Stimulated activated naive CD8-positive, alpha-beta T cell treated with anti-CD3 and anti-CD28 coated beads, Interleukin-15, Interleukin-2, amounts not matched to agents 100 ng/mL and 50 ng/mL, for 24 hours (primary cell): ENCODE results near the gene HPCAL4.

Experiments used
- H3K27ac Mint-ChIP-seq: one replicate; pipeline ENCODE4 v1.8.0; 2021; ENCODE audit warnings: mild to moderate bottlenecking, mixed read lengths
- H3K27me3 Mint-ChIP-seq: one replicate; pipeline ENCODE4 v1.8.0; 2021; ENCODE audit warnings: mixed read lengths
- H3K36me3 Mint-ChIP-seq: one replicate; pipeline ENCODE4 v1.8.0; 2021; ENCODE audit warnings: low read depth, mixed read lengths
- H3K4me1 Mint-ChIP-seq: one replicate; pipeline ENCODE4 v1.8.0; 2021; ENCODE audit warnings: low read depth, mixed read lengths
- H3K4me3 Mint-ChIP-seq: one replicate; pipeline ENCODE4 v1.8.0; 2021; ENCODE audit warnings: mild to moderate bottlenecking, mixed read lengths
- H3K9me3 Mint-ChIP-seq: one replicate; pipeline ENCODE4 v1.8.0; 2021; ENCODE audit warnings: mixed read lengths

HPCAL4 gene

GRCh38 chr1:39717809-39718208 lies 26.6 kb upstream of the HPCAL4 start:
- Mint-ChIP-seq H3K27ac (no peak overlapping the region), H3K9me3 (no peaks in the 10 kb centered on the region), H3K27me3 (peaks cover 50% of the 10 kb centered on the region), H3K36me3 (no peaks in the 10 kb centered on the region), H3K4me1 (no peaks in the 10 kb centered on the region), H3K4me3 (no peak overlapping the region)

- Mint-ChIP-seq H3K4me1 (no peaks in the 10 kb centered on the region), H3K4me3 (no peak overlapping the region), H3K9me3 (no peaks in the 10 kb centered on the region), H3K27me3 (peaks cover 41% of the 10 kb centered on the region), H3K36me3 (no peaks in the 10 kb centered on the region), H3K27ac (no peak overlapping the region)
These were observed 22.3 kb upstream of the HPCAL4 start for GRCh38 chr1:39713557-39713956.

- Mint-ChIP-seq H3K27me3 (peaks cover 28% of the 10 kb centered on the region), H3K27ac (no peak overlapping the region), H3K9me3 (no peaks in the 10 kb centered on the region)
These were observed 20.7 kb upstream of the HPCAL4 start for GRCh38 chr1:39711966-39712340.

GRCh38 chr1:39711104-39711965 lies 20.1 kb upstream of the HPCAL4 start:
- peaks cover 23% of the 10 kb centered on the region for H3K27me3 Mint-ChIP-seq

More at GRCh38 chr1:39711966-39712340, 20.7 kb upstream of the HPCAL4 start:
- no peaks in the 10 kb centered on the region for H3K36me3 Mint-ChIP-seq
- H3K4me1 Mint-ChIP-seq = no peaks in the 10 kb centered on the region
- H3K4me3 Mint-ChIP-seq = no peak overlapping the region

GRCh38 chr1:39707506-39707905 lies 16.3 kb upstream of the HPCAL4 start:
- Mint-ChIP-seq H3K4me3 (no peak overlapping the region), H3K27me3 (peaks cover 8% of the 10 kb centered on the region), H3K36me3 (no peaks in the 10 kb centered on the region), H3K4me1 (no peaks in the 10 kb centered on the region), H3K9me3 (no peaks in the 10 kb centered on the region), H3K27ac (no peak overlapping the region)

More at GRCh38 chr1:39711104-39711965, 20.1 kb upstream of the HPCAL4 start:
- Mint-ChIP-seq H3K27ac (no peak overlapping the region), H3K36me3 (no peaks in the 10 kb centered on the region), H3K4me1 (no peaks in the 10 kb centered on the region), H3K4me3 (no peak overlapping the region), H3K9me3 (no peaks in the 10 kb centered on the region)

- Mint-ChIP-seq H3K4me1 (no peaks in the 10 kb centered on the region), H3K9me3 (no peaks in the 10 kb centered on the region), H3K27ac (no peak overlapping the region), H3K27me3 (peaks cover 8% of the 10 kb centered on the region), H3K36me3 (no peaks in the 10 kb centered on the region), H3K4me3 (no peak overlapping the region)
These were observed 13.5 kb upstream of the HPCAL4 start for GRCh38 chr1:39704757-39705156.

GRCh38 chr1:39701049-39701439 lies 9.8 kb upstream of the HPCAL4 start:
- Mint-ChIP-seq H3K4me3 (no peak overlapping the region), H3K36me3 (no peaks in the 10 kb centered on the region), H3K4me1 (no peaks in the 10 kb centered on the region), H3K9me3 (no peaks in the 10 kb centered on the region), H3K27me3 (peaks cover 25% of the 10 kb centered on the region), H3K27ac (no peak overlapping the region)

GRCh38 chr1:39700348-39700747 lies 9.1 kb upstream of the HPCAL4 start:
- H3K27me3 Mint-ChIP-seq = peaks cover 27% of the 10 kb centered on the region
- H3K4me3 Mint-ChIP-seq = no peak overlapping the region
- peaks cover 2% of the 10 kb centered on the region for H3K4me1 Mint-ChIP-seq
- no peaks in the 10 kb centered on the region for H3K9me3 Mint-ChIP-seq
- H3K36me3 Mint-ChIP-seq = no peaks in the 10 kb centered on the region
- no peak overlapping the region for H3K27ac Mint-ChIP-seq

- Mint-ChIP-seq H3K36me3 (no peaks in the 10 kb centered on the region), H3K4me1 (peaks cover 11% of the 10 kb centered on the region), H3K4me3 (no peak overlapping the region), H3K27ac (no peak overlapping the region), H3K27me3 (peaks cover 34% of the 10 kb centered on the region), H3K9me3 (no peaks in the 10 kb centered on the region)
These were observed 8.2 kb upstream of the HPCAL4 start for GRCh38 chr1:39699419-39699818.

- Mint-ChIP-seq H3K27ac (no peak overlapping the region), H3K4me3 (no peak overlapping the region), H3K9me3 (no peaks in the 10 kb centered on the region), H3K4me1 (peaks cover 16% of the 10 kb centered on the region), H3K27me3 (peaks cover 34% of the 10 kb centered on the region), H3K36me3 (no peaks in the 10 kb centered on the region)
These were observed 7.3 kb upstream of the HPCAL4 start for GRCh38 chr1:39698568-39698967.

- no peaks in the 10 kb centered on the region for H3K36me3 Mint-ChIP-seq
- H3K27ac Mint-ChIP-seq = no peak overlapping the region
- peaks cover 43% of the 10 kb centered on the region for H3K27me3 Mint-ChIP-seq
- H3K4me3 Mint-ChIP-seq = no peak overlapping the region
- H3K4me1 Mint-ChIP-seq = peaks cover 24% of the 10 kb centered on the region
- no peaks in the 10 kb centered on the region for H3K9me3 Mint-ChIP-seq
These were observed 5.2 kb upstream of the HPCAL4 start for GRCh38 chr1:39696448-39696847.

- peaks cover 35% of the 10 kb centered on the region for H3K4me1 Mint-ChIP-seq
- H3K36me3 Mint-ChIP-seq = no peaks in the 10 kb centered on the region
- no peaks in the 10 kb centered on the region for H3K9me3 Mint-ChIP-seq
- no peak overlapping the region for H3K27ac Mint-ChIP-seq
- peaks cover 46% of the 10 kb centered on the region for H3K27me3 Mint-ChIP-seq
- H3K4me3 Mint-ChIP-seq = no peak overlapping the region
These were observed 3.8 kb upstream of the HPCAL4 start for GRCh38 chr1:39695016-39695415.

- H3K27me3 Mint-ChIP-seq = peaks cover 45% of the 10 kb centered on the region
- peaks cover 35% of the 10 kb centered on the region for H3K4me1 Mint-ChIP-seq
- no peaks in the 10 kb centered on the region for H3K36me3 Mint-ChIP-seq
- no peaks in the 10 kb centered on the region for H3K9me3 Mint-ChIP-seq
- H3K4me3 Mint-ChIP-seq = no peak overlapping the region
- H3K27ac Mint-ChIP-seq = no peak overlapping the region
These were observed 2.8 kb upstream of the HPCAL4 start for GRCh38 chr1:39694026-39694425.

- Mint-ChIP-seq H3K4me3 (no peak overlapping the region), H3K27ac (no peak overlapping the region), H3K36me3 (no peaks in the 10 kb centered on the region), H3K4me1 (peaks cover 35% of the 10 kb centered on the region), H3K9me3 (no peaks in the 10 kb centered on the region), H3K27me3 (peaks cover 44% of the 10 kb centered on the region)
These were observed 1.2 kb upstream of the HPCAL4 start for GRCh38 chr1:39692152-39693074.

- H3K4me1 Mint-ChIP-seq = peaks cover 35% of the 10 kb centered on the region
- peak overlapping the region; percentile 74 for H3K4me3 Mint-ChIP-seq
- peak overlapping the region; percentile 16 for H3K27ac Mint-ChIP-seq
- H3K9me3 Mint-ChIP-seq = no peaks in the 10 kb centered on the region
- H3K36me3 Mint-ChIP-seq = no peaks in the 10 kb centered on the region
- peaks cover 41% of the 10 kb centered on the region for H3K27me3 Mint-ChIP-seq
These were observed 345 bp downstream of the HPCAL4 start for GRCh38 chr1:39690794-39691382.
